Daoy (cell line): ENCODE measurements around the gene SLFN12. TPM values are rescaled to one million over a fixed set of nuclear protein-coding genes. Genes with fewer than 3 reads are reported as not detected.

Experiments used
- total RNA-seq: library from RNA; depleted of rRNA; stranded (reverse); fragments of >200 nt; shearing (Covaris generic); gene quantifications from 2 replicates; pipeline ENCODE4 v1.2.3, GENCODE V29; 2014; rRNA removed

SLFN12 gene
- total RNA-seq, 1 experiment from 2014 or later: 21.4 TPM

Other genes starting within 250 kb of the SLFN12 start
- gene SLC35G3, start 238.1 kb downstream of the SLFN12 start, total RNA-seq: not detected in 2 replicates
- 18.2 and 24.5 TPM in 2 replicates for gene SLFN5, start 189.4 kb downstream of the SLFN12 start, total RNA-seq
- 49.2 and 66.6 TPM in 2 replicates for gene SLFN11, start 58.9 kb downstream of the SLFN12 start, total RNA-seq
- gene SLFN13, start 16.3 kb upstream of the SLFN12 start, total RNA-seq: 0.86 and 2.3 TPM in 2 replicates
- 0.91 and 1.1 TPM in 2 replicates for gene SLFN12L, start 105.2 kb upstream of the SLFN12 start, total RNA-seq
- gene SLFN14, start 128.3 kb upstream of the SLFN12 start, total RNA-seq: not detected in 2 replicates
- 11.0 and 13.5 TPM in 2 replicates for gene PEX12, start 146.1 kb upstream of the SLFN12 start, total RNA-seq
- gene AP2B1, start 154.8 kb upstream of the SLFN12 start, total RNA-seq: 87.9 and 88.1 TPM in 2 replicates